SU-DHL-6 (cell line): Measurements from ENCODE around the gene ALOX12.
"Not testable (repeated sequence)": the region's sequence is repeated elsewhere in the genome, so short reads cannot be mapped to it uniquely, and the experiment has no call there.

Source experiments
- H2AFZ ChIP-seq: fragments of 200-600 bp; sonication (generic); 2 replicates; pipeline ENCODE4 v1.6.1; 2014; ENCODE audit warnings: low read depth, mild to moderate bottlenecking, moderate library complexity, mixed read lengths, antibody characterized with exemption, low read length; ENCODE audit not compliant: severe bottlenecking
- H3F3A ChIP-seq: fragments of 200-600 bp; shearing (Covaris generic); 2 replicates; pipeline ENCODE4 v1.6.0; 2016; ENCODE audit warnings: antibody characterized with exemption, mild to moderate bottlenecking; ENCODE audit not compliant: insufficient read depth
- H3K27ac ChIP-seq: fragments of 200-600 bp; sonication (generic); 2 replicates; pipeline ENCODE4 v1.5.1; 2016; ENCODE audit warnings: low read depth, mild to moderate bottlenecking, low read length, moderate library complexity, mixed read lengths
- H3K27me3 ChIP-seq: fragments of 200-600 bp; sonication (generic), shearing (Covaris generic); 2 replicates; pipeline ENCODE4 v1.6.0; 2014; ENCODE audit warnings: mild to moderate bottlenecking, low read length
- H3K36me3 ChIP-seq: fragments of 200-600 bp; sonication (generic); 2 replicates; pipeline ENCODE4 v1.6.1; 2014; ENCODE audit warnings: mild to moderate bottlenecking, low read length, mixed read lengths
- H3K4me2 ChIP-seq: fragments of 300-600, 200-600 bp; shearing (Covaris generic), sonication (generic); 2 replicates; pipeline ENCODE4 v1.6.0; 2014; ENCODE audit warnings: low read length, low read depth, mild to moderate bottlenecking; ENCODE audit not compliant: poor library complexity, severe bottlenecking
- H3K4me3 ChIP-seq: fragments of 200-600 bp; sonication (generic); 2 replicates; pipeline ENCODE4 v1.5.1; 2014; ENCODE audit warnings: antibody characterized with exemption, low read length, mild to moderate bottlenecking, mixed read lengths; ENCODE audit not compliant: insufficient read depth, poor library complexity, severe bottlenecking
- H3K79me2 ChIP-seq: fragments of 200-600 bp; sonication (generic); 2 replicates; pipeline ENCODE4 v1.6.1; 2014; ENCODE audit warnings: mild to moderate bottlenecking, low read length, moderate library complexity; ENCODE audit not compliant: insufficient read depth
- H3K9ac ChIP-seq: fragments of 200-600 bp; sonication (generic); 2 replicates; pipeline ENCODE4 v1.7.0; 2014; ENCODE audit warnings: mild to moderate bottlenecking, low read length
- H3K9me2 ChIP-seq: fragments of 200-600 bp; sonication (generic); replicated peaks from 2 replicates; pipeline ENCODE4 v1.6.1; 2014; ENCODE audit warnings: low read length; ENCODE audit not compliant: insufficient read depth
- H3K9me3 ChIP-seq: fragments of 200-600 bp; sonication (generic); 2 replicates; pipeline ENCODE4 v1.6.1; 2014; ENCODE audit warnings: low read length, mixed read lengths; ENCODE audit not compliant: insufficient read depth
- H4K20me1 ChIP-seq: fragments of 200-600 bp; sonication (generic); 2 replicates; pipeline ENCODE4 v1.6.1; 2014; ENCODE audit warnings: low read depth, mild to moderate bottlenecking, antibody characterized with exemption, low read length, moderate library complexity, mixed read lengths
- EZH2phosphoT487 ChIP-seq: fragments of 200-600 bp; sonication (generic), shearing (Covaris generic); conservative IDR thresholded peaks from 2 replicates; pipeline ENCODE4 v1.6.1; 2018; ENCODE audit warnings: mild to moderate bottlenecking, antibody characterized with exemption, low read length, moderate library complexity, mixed read lengths
- TF ChIP-seq, protein P1 (sequence below): fragments of 200-600 bp; sonication (generic); IDR thresholded peaks from one replicate; pipeline ENCODE4 v1.5.1; 2017; ENCODE audit warnings: antibody characterized with exemption, mild to moderate bottlenecking, low read length, moderate library complexity; ENCODE audit not compliant: insufficient read depth, poor library complexity, severe bottlenecking

ALOX12 gene

DNA sequence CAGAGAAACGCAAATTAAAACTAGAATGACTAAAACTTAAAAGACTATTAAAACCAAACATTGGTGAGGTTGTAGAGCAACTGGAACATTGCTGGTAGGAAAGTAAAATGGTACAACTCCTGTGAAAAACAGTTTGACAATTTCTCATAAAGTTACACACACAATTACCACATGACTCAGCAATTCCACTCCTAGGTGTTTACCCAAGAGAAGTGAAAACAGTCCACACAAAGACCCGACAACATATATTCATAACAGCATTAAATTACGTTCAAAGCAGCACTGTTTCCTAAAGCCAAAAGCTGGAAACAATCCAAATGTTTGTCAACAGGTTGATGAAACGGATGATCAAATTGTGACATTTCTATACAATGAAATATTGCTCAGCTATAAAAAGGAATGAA lies 26.5 kb upstream of the ALOX12 start:
- no peaks in the 10 kb centered on the region for H3K9me2 ChIP-seq
- no peaks in the 10 kb centered on the region for H3K36me3 ChIP-seq
- H3K9me3 ChIP-seq = no peaks in the 10 kb centered on the region
- H3K79me2 ChIP-seq = no peaks in the 10 kb centered on the region
- H3K27me3 ChIP-seq = no peaks in the 10 kb centered on the region; the same call in 1 of the 2 replicates
- no peak overlapping the region for H3K27ac ChIP-seq
- H3K9ac ChIP-seq = no peak overlapping the region
- H3K4me3 ChIP-seq = no peak overlapping the region
- no peaks in the 10 kb centered on the region for H4K20me1 ChIP-seq
- no peak overlapping the region for H3K4me2 ChIP-seq
- no peak overlapping the region for H2AFZ ChIP-seq
- TF ChIP-seq, protein P1, sequence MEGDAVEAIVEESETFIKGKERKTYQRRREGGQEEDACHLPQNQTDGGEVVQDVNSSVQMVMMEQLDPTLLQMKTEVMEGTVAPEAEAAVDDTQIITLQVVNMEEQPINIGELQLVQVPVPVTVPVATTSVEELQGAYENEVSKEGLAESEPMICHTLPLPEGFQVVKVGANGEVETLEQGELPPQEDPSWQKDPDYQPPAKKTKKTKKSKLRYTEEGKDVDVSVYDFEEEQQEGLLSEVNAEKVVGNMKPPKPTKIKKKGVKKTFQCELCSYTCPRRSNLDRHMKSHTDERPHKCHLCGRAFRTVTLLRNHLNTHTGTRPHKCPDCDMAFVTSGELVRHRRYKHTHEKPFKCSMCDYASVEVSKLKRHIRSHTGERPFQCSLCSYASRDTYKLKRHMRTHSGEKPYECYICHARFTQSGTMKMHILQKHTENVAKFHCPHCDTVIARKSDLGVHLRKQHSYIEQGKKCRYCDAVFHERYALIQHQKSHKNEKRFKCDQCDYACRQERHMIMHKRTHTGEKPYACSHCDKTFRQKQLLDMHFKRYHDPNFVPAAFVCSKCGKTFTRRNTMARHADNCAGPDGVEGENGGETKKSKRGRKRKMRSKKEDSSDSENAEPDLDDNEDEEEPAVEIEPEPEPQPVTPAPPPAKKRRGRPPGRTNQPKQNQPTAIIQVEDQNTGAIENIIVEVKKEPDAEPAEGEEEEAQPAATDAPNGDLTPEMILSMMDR = no peak
- no peak for TF ChIP-seq EZH2phosphoT487
- H3F3A ChIP-seq = no peaks in the 10 kb centered on the region

DNA sequence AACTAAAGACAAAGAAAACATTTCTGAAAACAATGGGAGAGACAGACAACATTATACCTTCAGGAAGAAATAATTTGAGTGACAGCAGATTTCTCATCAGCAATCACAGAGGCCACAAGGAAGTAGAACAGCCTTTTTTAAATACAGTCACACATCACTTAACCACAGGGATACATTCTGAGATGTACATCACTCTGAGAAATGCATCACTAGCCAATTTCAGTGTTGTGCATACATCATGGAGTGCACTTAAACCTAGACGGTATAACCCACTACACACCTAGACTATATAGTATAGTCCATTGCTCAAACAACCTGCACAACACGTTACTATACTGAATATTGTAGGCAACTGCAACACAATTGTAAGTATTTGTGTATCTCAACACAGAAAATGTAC lies 24.9 kb upstream of the ALOX12 start:
- Histone ChIP-seq H3K9me3 (no peaks in the 10 kb centered on the region), H3K36me3 (no peaks in the 10 kb centered on the region), H4K20me1 (no peaks in the 10 kb centered on the region), H3K9ac (no peak overlapping the region), H3K27me3 (no peaks in the 10 kb centered on the region; the same call in 1 of the 2 replicates), H3K27ac (no peak overlapping the region), H3K4me3 (no peak overlapping the region), H2AFZ (no peak overlapping the region), H3K9me2 (no peaks in the 10 kb centered on the region), H3F3A (no peaks in the 10 kb centered on the region), H3K79me2 (no peaks in the 10 kb centered on the region), H3K4me2 (no peak overlapping the region)
- TF ChIP-seq EZH2phosphoT487 = no peak
- TF ChIP-seq, protein P1 = no peak

DNA sequence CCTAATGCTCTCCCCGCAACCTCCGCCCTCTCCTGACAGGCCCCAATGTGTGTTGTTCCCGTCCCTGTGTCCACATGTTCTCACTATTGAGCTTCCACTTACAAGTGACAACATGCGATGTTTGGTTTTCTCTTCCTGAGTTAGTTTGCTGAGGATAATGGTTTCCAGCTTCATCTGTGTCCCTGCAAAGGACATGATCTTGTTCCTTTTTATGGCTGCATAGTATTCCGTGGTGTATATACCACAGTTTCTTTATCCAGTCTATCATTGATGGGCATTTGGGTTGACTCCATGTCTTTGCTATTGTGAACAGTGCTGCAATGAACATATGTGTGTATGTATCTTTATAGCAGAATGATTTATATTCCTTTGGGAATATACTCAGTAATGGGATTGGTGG lies 16.4 kb upstream of the ALOX12 start:
- H3K79me2 ChIP-seq, H3K4me2 ChIP-seq, H2AFZ ChIP-seq, H3K9me3 ChIP-seq, H3K27me3 ChIP-seq, H3K4me3 ChIP-seq, H3K9me2 ChIP-seq, H3K36me3 ChIP-seq, H3K9ac ChIP-seq, H3F3A ChIP-seq, H3K27ac ChIP-seq, H4K20me1 ChIP-seq: not testable (repeated sequence)

DNA sequence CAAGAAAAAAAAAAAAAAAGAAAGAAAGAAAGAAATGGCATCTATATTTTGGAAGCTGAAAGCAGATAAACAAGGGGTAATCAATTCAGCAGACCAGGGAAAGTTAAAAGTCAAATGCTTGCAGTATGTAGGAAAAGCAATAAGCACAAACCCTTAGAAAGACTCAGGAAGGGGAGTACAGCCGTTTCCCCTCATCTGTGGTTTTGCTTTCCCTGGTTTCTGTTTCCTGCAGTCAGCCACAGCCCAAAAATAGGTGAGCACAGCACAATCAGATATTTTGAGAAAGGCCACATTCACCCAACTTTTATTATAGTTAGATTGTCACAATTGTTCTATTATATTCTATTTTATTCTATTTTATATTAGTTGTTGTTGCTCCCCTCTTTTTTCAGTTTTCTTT lies 14.4 kb upstream of the ALOX12 start:
- no peaks in the 10 kb centered on the region for H3K79me2 ChIP-seq
- no peaks in the 10 kb centered on the region for H3K9me3 ChIP-seq
- TF ChIP-seq EZH2phosphoT487 = no peak
- TF ChIP-seq, protein P1 = no peak
- H3K27me3 ChIP-seq = no peaks in the 10 kb centered on the region
- no peak overlapping the region for H3K9ac ChIP-seq
- H3K4me2 ChIP-seq = no peak overlapping the region
- H3F3A ChIP-seq = no peaks in the 10 kb centered on the region
- no peak overlapping the region for H2AFZ ChIP-seq
- H3K27ac ChIP-seq = no peak overlapping the region
- no peaks in the 10 kb centered on the region for H3K36me3 ChIP-seq
- no peak overlapping the region for H3K4me3 ChIP-seq
- no peaks in the 10 kb centered on the region for H4K20me1 ChIP-seq
- no peaks in the 10 kb centered on the region for H3K9me2 ChIP-seq
